Hematopoietic multipotent progenitor cell treated with erythropoietin and hydrocortisone succinate and interleukin-3 and kit ligand, for 8 days (in vitro differentiated cells): Measurements from ENCODE around the gene REXO1.

Experiments used
- DNase-seq: peaks from one replicate; pipeline ENCODE4 v3.0.0-alpha.2; 2015

REXO1 gene

GRCh38 chr19:1860821-1861598 is 12.7 kb upstream of the REXO1 start:
- no peak for DNase-seq

- peak; percentile 77 for DNase-seq
Observed at GRCh38 chr19:1860042-1860775, 11.9 kb upstream of the REXO1 start.

GRCh38 chr19:1859331-1859781 is 11.1 kb upstream of the REXO1 start:
- peak; percentile 53 for DNase-seq

GRCh38 chr19:1858412-1859081 is 10.3 kb upstream of the REXO1 start:
- DNase-seq, result peak; percentile 78

- DNase-seq, result no peak
Observed at GRCh38 chr19:1857648-1858326, 9.5 kb upstream of the REXO1 start.

- DNase-seq, result peak; percentile 75
Observed at GRCh38 chr19:1856698-1857603, 8.7 kb upstream of the REXO1 start.

- no peak for DNase-seq
Observed at GRCh38 chr19:1856345-1856697, 8.0 kb upstream of the REXO1 start.

- peak; percentile 64 for DNase-seq
Observed at GRCh38 chr19:1855828-1856255, 7.6 kb upstream of the REXO1 start.

- DNase-seq, result peak; percentile 96
Observed at GRCh38 chr19:1855040-1855827, 7.0 kb upstream of the REXO1 start.

- peak; percentile 83 for DNase-seq
Observed at GRCh38 chr19:1854542-1855039, 6.3 kb upstream of the REXO1 start.

GRCh38 chr19:1854039-1854541 is 5.8 kb upstream of the REXO1 start:
- no peak for DNase-seq

GRCh38 chr19:1853295-1854038 is 5.2 kb upstream of the REXO1 start:
- peak; percentile 93 for DNase-seq

GRCh38 chr19:1852581-1853128 is 4.4 kb upstream of the REXO1 start:
- no peak for DNase-seq

GRCh38 chr19:1851654-1852580 is 3.6 kb upstream of the REXO1 start:
- DNase-seq, result peak; percentile 64

GRCh38 chr19:1850809-1851653 is 2.7 kb upstream of the REXO1 start:
- no peak for DNase-seq

- no peak for DNase-seq
Observed at GRCh38 chr19:1849886-1850398, 1.7 kb upstream of the REXO1 start.

GRCh38 chr19:1849132-1849474 is 820 bp upstream of the REXO1 start:
- DNase-seq, result no peak
